Posterior cingulate gyrus (tissue), 11 donors: ENCODE measurements around the gene PLOD1.
A peak's percentile ranks its signal among the peaks of the same experiment; 100 is the strongest.

ENCODE experiments used
- DNase-seq, 10 donors: peaks; one replicate each; pipeline versions ENCODE4 v3.0.0 to v3.0.0-alpha.2; 2020 to 2021; ENCODE audit warnings: mixed read lengths in 3 of 10
- intact Hi-C: fragments of 100-400 bp; cut with DNase I; formaldehyde crosslinking; loops from one replicate; pipeline ENCODE4 v1.15.1; 2023

Gene PLOD1

GRCh38 chr1:12015001-12015491, 80.5 kb downstream of the PLOD1 start:
- DNase-seq = peak in 3 of 10 donors; percentile 25 to 35 (median 32)
- intact Hi-C loops = no loop called here

- intact Hi-C loops = no loop called here
- peak in 2 of 10 donors; percentile 5 to 33 for DNase-seq
These were observed 81.0 kb downstream of the PLOD1 start for GRCh38 chr1:12015499-12015898.

- DNase-seq = peak in 1 of 10 donors; percentile 29
- intact Hi-C loops = no loop called here
These were observed 81.7 kb downstream of the PLOD1 start for GRCh38 chr1:12016182-12016581.

GRCh38 chr1:12019858-12020509, 85.5 kb downstream of the PLOD1 start:
- peak in 1 of 10 donors; percentile 29 for DNase-seq
- intact Hi-C loops = no loop called here

- intact Hi-C loops = no loop called here
- DNase-seq = peak in 1 of 10 donors; percentile 61
These were observed 87.1 kb downstream of the PLOD1 start for GRCh38 chr1:12021616-12022015.

- peak in 1 of 10 donors; percentile 64 for DNase-seq
- intact Hi-C loops = no loop called here
These were observed 87.5 kb downstream of the PLOD1 start for GRCh38 chr1:12022036-12022435.
